Measurements from ENCODE around the gene FBXO24.

GRCh38 chr7:100552532-100552931, 33.6 kb upstream of the FBXO24 start:
- TF ChIP-seq, protein P1, sequence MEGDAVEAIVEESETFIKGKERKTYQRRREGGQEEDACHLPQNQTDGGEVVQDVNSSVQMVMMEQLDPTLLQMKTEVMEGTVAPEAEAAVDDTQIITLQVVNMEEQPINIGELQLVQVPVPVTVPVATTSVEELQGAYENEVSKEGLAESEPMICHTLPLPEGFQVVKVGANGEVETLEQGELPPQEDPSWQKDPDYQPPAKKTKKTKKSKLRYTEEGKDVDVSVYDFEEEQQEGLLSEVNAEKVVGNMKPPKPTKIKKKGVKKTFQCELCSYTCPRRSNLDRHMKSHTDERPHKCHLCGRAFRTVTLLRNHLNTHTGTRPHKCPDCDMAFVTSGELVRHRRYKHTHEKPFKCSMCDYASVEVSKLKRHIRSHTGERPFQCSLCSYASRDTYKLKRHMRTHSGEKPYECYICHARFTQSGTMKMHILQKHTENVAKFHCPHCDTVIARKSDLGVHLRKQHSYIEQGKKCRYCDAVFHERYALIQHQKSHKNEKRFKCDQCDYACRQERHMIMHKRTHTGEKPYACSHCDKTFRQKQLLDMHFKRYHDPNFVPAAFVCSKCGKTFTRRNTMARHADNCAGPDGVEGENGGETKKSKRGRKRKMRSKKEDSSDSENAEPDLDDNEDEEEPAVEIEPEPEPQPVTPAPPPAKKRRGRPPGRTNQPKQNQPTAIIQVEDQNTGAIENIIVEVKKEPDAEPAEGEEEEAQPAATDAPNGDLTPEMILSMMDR (IDR thresholded peaks at IDR 0.05) = no peak
- no peak for TF ChIP-seq POLR2A (IDR thresholded peaks at IDR 0.05)
